Superior temporal gyrus (tissue), 1 donor: ENCODE measurements around the gene FOXJ2.
"Not testable (repeated sequence)": the region's sequence is repeated elsewhere in the genome, so short reads cannot be mapped to it uniquely, and the experiment has no call there.

ENCODE experiments used
- DNase-seq: peaks from one replicate; pipeline ENCODE4 v3.0.0-alpha.2; 2016; ENCODE audit errors: extremely low spot score

FOXJ2 gene

GRCh38 chr12:8032242-8033152, at the start of gene FOXJ2:
FOXJ2 (plus strand) TSS chr12:8032716; CDS start chr12:8039833, 7,117 bp downstream.
- DNase-seq = peak; percentile 67

GRCh38 chr12:7983019-7983418, 49.5 kb upstream of the FOXJ2 start:
- not testable (repeated sequence) for DNase-seq

GRCh38 chr12:7983460-7983859, 49.1 kb upstream of the FOXJ2 start:
- not testable (repeated sequence) for DNase-seq

- no peak for DNase-seq
Observed at GRCh38 chr12:7984900-7985299, 47.6 kb upstream of the FOXJ2 start.

- DNase-seq = no peak
Observed at GRCh38 chr12:7985802-7986418, 46.6 kb upstream of the FOXJ2 start.

- DNase-seq = no peak
Observed at GRCh38 chr12:7989827-7990491, 42.6 kb upstream of the FOXJ2 start.

- no peak for DNase-seq
Observed at GRCh38 chr12:7991535-7991934, 41.0 kb upstream of the FOXJ2 start.

- no peak for DNase-seq
Observed at GRCh38 chr12:7994731-7995205, 37.7 kb upstream of the FOXJ2 start.

- peak; percentile 88 for DNase-seq
Observed at GRCh38 chr12:7995266-7995963, 37.1 kb upstream of the FOXJ2 start.

- DNase-seq = not testable (repeated sequence)
Observed at GRCh38 chr12:8000827-8001226, 31.7 kb upstream of the FOXJ2 start.

GRCh38 chr12:8001496-8001895, 31.0 kb upstream of the FOXJ2 start:
- DNase-seq = not testable (repeated sequence)

- DNase-seq = not testable (repeated sequence)
Observed at GRCh38 chr12:8004897-8005296, 27.6 kb upstream of the FOXJ2 start.

GRCh38 chr12:8011331-8011730, 21.2 kb upstream of the FOXJ2 start:
- DNase-seq = no peak

GRCh38 chr12:8012651-8013309, 19.7 kb upstream of the FOXJ2 start:
- no peak for DNase-seq

GRCh38 chr12:8014836-8015235, 17.7 kb upstream of the FOXJ2 start:
- DNase-seq = no peak

GRCh38 chr12:8018213-8018612, 14.3 kb upstream of the FOXJ2 start:
- DNase-seq = not testable (repeated sequence)

- no peak for DNase-seq
Observed at GRCh38 chr12:8018666-8019581, 13.6 kb upstream of the FOXJ2 start.

- peak; percentile 100 for DNase-seq
Observed at GRCh38 chr12:8026291-8026900, 6.1 kb upstream of the FOXJ2 start.

- no peak for DNase-seq
Observed at GRCh38 chr12:8027856-8028255, 4.7 kb upstream of the FOXJ2 start.

GRCh38 chr12:8028267-8028666, 4.2 kb upstream of the FOXJ2 start:
- DNase-seq = no peak
